ENCODE measurements around the gene PCDHGB4. TPM values are rescaled to one million over a fixed set of nuclear protein-coding genes. Genes with fewer than 3 reads are reported as not detected.
"Not testable (repeated sequence)": the region's sequence is repeated elsewhere in the genome, so short reads cannot be mapped to it uniquely, and the experiment has no call there.

Gene PCDHGB4
- total and polyA plus RNA-seq, 2 of the 13 experiments (the other 11 are each of a cell fraction or from before 2014, with no cell fraction given): 1.7 to 3.3 TPM

GRCh38 chr5:141374627-141375026, 12.9 kb upstream of the PCDHGB4 start (continued):
- TF ChIP-seq ZNF704 (CRISPR knock-in tag; IDR thresholded peaks at IDR 0.05; ENCODE audit: borderline replicate concordance) (no peak), MEIS1 (CRISPR knock-in tag; IDR thresholded peaks at IDR 0.05; ENCODE audit: borderline replicate concordance) (no peak), RELA (CRISPR knock-in tag; IDR thresholded peaks at IDR 0.05) (no peak)

GRCh38 chr5:141375444-141376155, 11.9 kb upstream of the PCDHGB4 start:
- POLR2A ChIA-PET; H3K9ac ChIP-seq (ENCODE audit: insufficient read depth, low read depth, low read length); intact Hi-C loops (cut with micrococcal nuclease; ENCODE audit: unreplicated experiment); H3K4me2 ChIP-seq (ENCODE audit: low read depth, low read length); H3K27me3 ChIP-seq (ENCODE audit: control insufficient read depth in 1 of 2, insufficient read depth in 2 of 2, low read length in 2 of 2); H3K4me3 ChIP-seq (replicated peaks in 1 of 3; ENCODE audit: insufficient read depth in 1 of 3, low read depth in 2 of 3, low read length in 3 of 3); H2AFZ ChIP-seq (ENCODE audit: low read length); ATAC-seq; DNase-seq (ENCODE audit: low spot score); H4K20me1 ChIP-seq (ENCODE audit: insufficient read depth, low read length); in situ Hi-C loops (cut with HindIII; ENCODE audit: extremely low pct_ligation_motif_present, low pct_unique_long_range_greater_than_20kb); H3K79me2 ChIP-seq (ENCODE audit: insufficient read depth, low read length); H3K27ac ChIP-seq (ENCODE audit: extremely low read length, insufficient read depth, low read length); CTCF ChIA-PET (ENCODE audit: low intra/inter-chr PET ratio, low total read pairs); H3K4me1 ChIP-seq (ENCODE audit: insufficient read depth, low read length); FAIRE-seq; BruUV-seq (replicated peaks); H3K36me3 ChIP-seq (replicated peaks in 1 of 2; ENCODE audit: control insufficient read depth in 1 of 2, insufficient read depth in 2 of 2, low read length in 2 of 2): not testable (repeated sequence)
- peaks cover 47% of the 10 kb centered on the region for H3K9me3 ChIP-seq (ENCODE audit: low read length)
- 66% methylated on average over 18 of the region's 48 CpGs for WGBS (ENCODE audit: low lambda C conversion rate)

Data from HepG2 (cell line).